HuH-7.5 (cell line): ENCODE results near the gene TUBGCP6.

Source experiments
- DNase-seq: peaks from one replicate; pipeline ENCODE4 v3.0.0; 2011; ENCODE audit warnings: low spot score

TUBGCP6 gene

GRCh38 chr22:50226063-50226874, 18.6 kb downstream of the TUBGCP6 start:
- DNase-seq = no peak

GRCh38 chr22:50225200-50225969, 19.4 kb downstream of the TUBGCP6 start:
- no peak for DNase-seq

- DNase-seq = no peak
These were observed 20.8 kb downstream of the TUBGCP6 start for GRCh38 chr22:50224071-50224470.

- no peak for DNase-seq
These were observed 22.3 kb downstream of the TUBGCP6 start for GRCh38 chr22:50222508-50222907.

- peak; percentile 15 for DNase-seq
These were observed 23.2 kb downstream of the TUBGCP6 start for GRCh38 chr22:50221410-50222300.

- DNase-seq = no peak
These were observed 24.0 kb downstream of the TUBGCP6 start for GRCh38 chr22:50220603-50221409.

GRCh38 chr22:50219800-50220602, 24.8 kb downstream of the TUBGCP6 start:
- no peak for DNase-seq

- peak; percentile 58 for DNase-seq
These were observed 25.7 kb downstream of the TUBGCP6 start for GRCh38 chr22:50218996-50219727.

- no peak for DNase-seq
These were observed 26.4 kb downstream of the TUBGCP6 start for GRCh38 chr22:50218153-50218995.

GRCh38 chr22:50217543-50218152, 27.2 kb downstream of the TUBGCP6 start:
- DNase-seq = no peak

- DNase-seq = no peak
These were observed 27.9 kb downstream of the TUBGCP6 start for GRCh38 chr22:50216684-50217520.

GRCh38 chr22:50216055-50216683, 28.7 kb downstream of the TUBGCP6 start:
- no peak for DNase-seq

GRCh38 chr22:50215297-50216054, 29.3 kb downstream of the TUBGCP6 start:
- no peak for DNase-seq

GRCh38 chr22:50213263-50213662, 31.6 kb downstream of the TUBGCP6 start:
- DNase-seq = no peak

GRCh38 chr22:50211147-50211546, 33.7 kb downstream of the TUBGCP6 start:
- DNase-seq = no peak
